CD14-positive monocyte (primary cell): Measurements from ENCODE around the gene TMEM107. TPM values are rescaled to one million over a fixed set of nuclear protein-coding genes. Genes with fewer than 3 reads are reported as not detected.
A peak's percentile ranks its signal among the peaks of the same experiment; 100 is the strongest.

ENCODE experiments used
- DNase-seq, 3 donors: peaks; one replicate each; pipeline ENCODE4 v3.0.0-alpha.2; 2011 to 2022
- H2AFZ ChIP-seq: 2 replicates; pipeline ENCODE4 v1.6.0; 2012; ENCODE audit warnings: mild to moderate bottlenecking, low read depth, low read length, inconsistent platforms; ENCODE audit not compliant: insufficient read depth, poor library complexity, severe bottlenecking
- H3K27ac ChIP-seq, 2 donors: 1 replicate in 1 of 2; 2 replicates in 1 of 2; pipeline ENCODE4 v1.5.1; 2012 to 2013; ENCODE audit warnings: low read length in 2 of 2, control low read depth in 1 of 2, inconsistent platforms in 1 of 2, low read depth in 1 of 2, mild to moderate bottlenecking in 1 of 2
- H3K27me3 ChIP-seq, 2 donors: one replicate each; pipeline versions ENCODE4 v1.6.0 to v1.6.1; 2011 to 2013; ENCODE audit warnings: low read length in 2 of 2; ENCODE audit not compliant: control insufficient read depth in 2 of 2, insufficient read depth in 2 of 2
- H3K36me3 ChIP-seq, 2 donors: replicated peaks in 1 of 2; 1 replicate in 1 of 2; 2 replicates in 1 of 2; pipeline versions ENCODE4 v1.5.1 to v1.6.1; 2012 to 2013; ENCODE audit warnings: low read length in 2 of 2, control low read depth in 1 of 2, inconsistent platforms in 1 of 2, mild to moderate bottlenecking in 1 of 2; ENCODE audit not compliant: insufficient read depth in 2 of 2, control insufficient read depth in 1 of 2
- H3K4me1 ChIP-seq, 2 donors: 1 replicate in 1 of 2; 2 replicates in 1 of 2; pipeline versions ENCODE4 v1.5.1 to v1.6.1; 2012 to 2013; ENCODE audit warnings: low read length in 2 of 2, control low read depth in 1 of 2, inconsistent platforms in 1 of 2, mild to moderate bottlenecking in 1 of 2, moderate library complexity in 1 of 2; ENCODE audit not compliant: insufficient read depth in 2 of 2, control insufficient read depth in 1 of 2
- H3K4me2 ChIP-seq: replicated peaks from 2 replicates; pipeline ENCODE3; 2012; ENCODE audit warnings: low read length, moderate library complexity, mild to moderate bottlenecking; ENCODE audit not compliant: poor library complexity, severe bottlenecking; ENCODE audit errors: extremely low read depth
- H3K4me3 ChIP-seq, 3 experiments: fragments of 200-600 bp in 1 of 3; sonication (generic) in 1 of 3; replicated peaks in 1 of 3; 1 replicate in 2 of 3; 2 replicates in 1 of 3; pipeline ENCODE4 v1.5.1; 2011 to 2013; ENCODE audit warnings: low read length in 3 of 3, mild to moderate bottlenecking in 3 of 3, control low read depth in 2 of 3, low read depth in 2 of 3, inconsistent platforms in 1 of 3, moderate library complexity in 1 of 3
- H3K79me2 ChIP-seq: 2 replicates; pipeline ENCODE4 v1.6.0; 2012; ENCODE audit warnings: mild to moderate bottlenecking, control low read depth, inconsistent platforms, low read length, moderate library complexity; ENCODE audit not compliant: insufficient read depth
- H3K9ac ChIP-seq: 2 replicates; pipeline ENCODE4 v1.6.0; 2017; ENCODE audit warnings: low read length, mild to moderate bottlenecking; ENCODE audit not compliant: insufficient read depth, poor library complexity, severe bottlenecking
- H3K9me3 ChIP-seq, 2 donors: replicated peaks in 1 of 2; 1 replicate in 1 of 2; 2 replicates in 1 of 2; pipeline versions ENCODE4 v1.5.1 to v1.6.1; 2012 to 2013; ENCODE audit warnings: low read length in 2 of 2, control low read depth in 1 of 2; ENCODE audit not compliant: control insufficient read depth in 1 of 2, insufficient read depth in 1 of 2
- H4K20me1 ChIP-seq: 2 replicates; pipeline ENCODE4 v1.6.0; 2012; ENCODE audit warnings: mild to moderate bottlenecking, low read length, control low read depth, moderate library complexity; ENCODE audit not compliant: insufficient read depth
- H3K27ac Mint-ChIP-seq, 7 donors: one replicate each; pipeline ENCODE4 v1.8.0; 2020; ENCODE audit warnings: mild to moderate bottlenecking in 7 of 7, mixed read lengths in 7 of 7, moderate library complexity in 6 of 7, inconsistent platforms in 2 of 7
- H3K27me3 Mint-ChIP-seq, 3 donors: one replicate each; pipeline ENCODE4 v1.8.0; 2021 to 2022; ENCODE audit warnings: low read depth in 3 of 3, mild to moderate bottlenecking in 3 of 3, mixed read lengths in 3 of 3, moderate library complexity in 3 of 3, inconsistent platforms in 1 of 3
- H3K36me3 Mint-ChIP-seq, 2 donors: one replicate each; pipeline ENCODE4 v1.8.0; 2020; ENCODE audit warnings: mixed read lengths in 2 of 2, inconsistent platforms in 1 of 2, mild to moderate bottlenecking in 1 of 2
- H3K4me1 Mint-ChIP-seq: one replicate; pipeline ENCODE4 v1.8.0; 2020; ENCODE audit warnings: mild to moderate bottlenecking, mixed read lengths
- H3K4me3 Mint-ChIP-seq, 2 donors: one replicate each; pipeline ENCODE4 v1.8.0; 2020; ENCODE audit warnings: mild to moderate bottlenecking in 2 of 2, mixed read lengths in 2 of 2, moderate library complexity in 1 of 2
- H3K9me3 Mint-ChIP-seq, 7 donors: one replicate each; pipeline ENCODE4 v1.8.0; 2020 to 2022; ENCODE audit warnings: mixed read lengths in 7 of 7, mild to moderate bottlenecking in 6 of 7, moderate library complexity in 6 of 7, inconsistent platforms in 2 of 7
- WGBS: methylation state at CpG from one replicate; pipeline ENCODE4 v1.1.5; 2013; ENCODE audit warnings: missing lambda C conversion rate; ENCODE audit not compliant: insufficient coverage; 5-methylcytosine and 5-hydroxymethylcytosine counted together
- intact Hi-C, 2 donors: fragments of 100-400 bp; cut with micrococcal nuclease; formaldehyde crosslinking; loops; one replicate each; pipeline versions ENCODE4 v1.15.0 to v1.15.1; 2023
- polyA plus RNA-seq, 3 donors: library from polyadenylated mRNA; depleted of rRNA in 1 of 3; unstranded in 2 of 3; stranded (reverse) in 1 of 3; fragments of 300-500 nt in 2 of 3; fragments of >200 nt in 1 of 3; fragmentation: Illumina TruSeq in 2 of 3; gene quantifications; 1 replicate in 2 of 3; 2 replicates in 1 of 3; pipeline ENCODE4 v1.2.3, GENCODE V29; 2012 to 2021
- TF ChIP-seq, protein P1 (sequence below): fragments of 200-600 bp; IDR thresholded peaks from one replicate; pipeline ENCODE4 v1.8.0; 2022; ENCODE audit warnings: antibody characterized with exemption, mild to moderate bottlenecking

Gene TMEM107
- polyA plus RNA-seq, 3 donors: 20.5 to 37.4 (median 31.4) TPM

DNA sequence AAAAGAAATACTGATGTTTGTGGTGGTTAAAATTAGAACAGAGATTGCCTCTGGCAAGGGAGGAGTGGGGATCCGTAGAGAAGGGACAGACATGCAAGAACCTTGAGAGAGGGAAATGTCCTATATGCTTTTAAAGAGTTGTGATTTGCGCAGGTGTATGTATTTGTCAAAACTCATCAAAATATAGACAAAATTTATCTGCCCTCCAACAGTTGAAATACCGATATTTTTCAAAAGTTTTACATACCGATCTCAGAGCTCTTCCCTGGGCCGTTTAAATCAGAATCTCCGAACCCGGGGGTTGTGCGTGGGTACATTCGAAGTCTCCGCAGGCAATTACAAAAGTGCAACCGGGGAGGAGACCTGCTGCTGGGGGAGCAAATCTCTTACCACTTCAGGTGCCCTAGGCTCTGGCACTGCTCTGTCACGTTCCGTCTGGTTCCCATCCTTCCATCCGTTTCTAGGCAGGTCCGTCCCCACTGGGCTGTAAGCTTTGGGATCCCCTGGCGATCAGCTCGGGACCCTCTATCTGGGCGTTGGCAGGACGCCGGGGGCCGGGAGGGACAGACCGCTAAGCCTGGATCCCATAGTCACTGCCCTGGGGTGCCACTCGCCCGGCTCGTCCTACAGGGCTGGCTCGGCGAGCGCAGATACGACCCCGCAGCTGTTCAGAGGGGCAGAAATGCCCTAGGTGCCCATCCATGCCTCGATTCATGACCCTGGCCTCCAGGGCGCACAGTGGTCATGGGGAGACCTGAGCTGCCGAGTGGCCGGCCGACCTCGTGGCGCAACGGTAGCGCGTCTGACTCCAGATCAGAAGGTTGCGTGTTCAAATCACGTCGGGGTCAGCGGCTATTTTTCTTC lies 9.6 kb upstream of the TMEM107 start:
- peak overlapping the region; percentile 46 to 61 for H3K27ac ChIP-seq
- peaks cover 23% of the 10 kb centered on the region for H3K79me2 ChIP-seq
- H3K9me3 ChIP-seq: no peaks in the 10 kb centered on the region
- H4K20me1 ChIP-seq: peaks cover 28% of the 10 kb centered on the region
- intact Hi-C loops: loop anchor here (1.0 to 10.0 kb wide), 6 partner anchors 10 to 67 kb away; partner anchors contain the start of genes ALOXE3 (in 1 of the 2), CTC1 (in 1 of the 2), HES7 (in 1 of the 2) and PER1 (in 1 of the 2)
- H3K4me3 ChIP-seq: peak overlapping the region; percentile 51 to 90 (median 63)
- Mint-ChIP-seq H3K4me1 (peaks cover 14% of the 10 kb centered on the region), H3K27me3 (peaks cover 5 to 11% (median 10%) of the 10 kb centered on the region in 3 donors), H3K27ac (no peak overlapping the region), H3K36me3 (no peaks in the 10 kb centered on the region), H3K4me3 (no peak overlapping the region), H3K9me3 (peaks cover 0 to 3% (median 0%) of the 10 kb centered on the region in 7 donors)
- peaks cover 43 to 54% of the 10 kb centered on the region in 2 donors for H3K4me1 ChIP-seq
- under 1% methylated on average over 40 of the region's 44 CpGs for WGBS
- H3K36me3 ChIP-seq: no peaks in the 10 kb centered on the region
- H2AFZ ChIP-seq: peak overlapping the region; percentile 79
- TF ChIP-seq, protein P1, sequence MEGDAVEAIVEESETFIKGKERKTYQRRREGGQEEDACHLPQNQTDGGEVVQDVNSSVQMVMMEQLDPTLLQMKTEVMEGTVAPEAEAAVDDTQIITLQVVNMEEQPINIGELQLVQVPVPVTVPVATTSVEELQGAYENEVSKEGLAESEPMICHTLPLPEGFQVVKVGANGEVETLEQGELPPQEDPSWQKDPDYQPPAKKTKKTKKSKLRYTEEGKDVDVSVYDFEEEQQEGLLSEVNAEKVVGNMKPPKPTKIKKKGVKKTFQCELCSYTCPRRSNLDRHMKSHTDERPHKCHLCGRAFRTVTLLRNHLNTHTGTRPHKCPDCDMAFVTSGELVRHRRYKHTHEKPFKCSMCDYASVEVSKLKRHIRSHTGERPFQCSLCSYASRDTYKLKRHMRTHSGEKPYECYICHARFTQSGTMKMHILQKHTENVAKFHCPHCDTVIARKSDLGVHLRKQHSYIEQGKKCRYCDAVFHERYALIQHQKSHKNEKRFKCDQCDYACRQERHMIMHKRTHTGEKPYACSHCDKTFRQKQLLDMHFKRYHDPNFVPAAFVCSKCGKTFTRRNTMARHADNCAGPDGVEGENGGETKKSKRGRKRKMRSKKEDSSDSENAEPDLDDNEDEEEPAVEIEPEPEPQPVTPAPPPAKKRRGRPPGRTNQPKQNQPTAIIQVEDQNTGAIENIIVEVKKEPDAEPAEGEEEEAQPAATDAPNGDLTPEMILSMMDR: no peak
- peak overlapping the region; percentile 96 for H3K4me2 ChIP-seq
- DNase-seq: peak; percentile 79 to 82 (median 81)
- no peaks in the 10 kb centered on the region for H3K27me3 ChIP-seq
- peak overlapping the region; percentile 52 for H3K9ac ChIP-seq

- H3K79me2 ChIP-seq: peaks cover 19% of the 10 kb centered on the region
- H3K9ac ChIP-seq: peak overlapping the region; percentile 67
- no peaks in the 10 kb centered on the region for H4K20me1 ChIP-seq
- H3K27me3 ChIP-seq: no peaks in the 10 kb centered on the region
- Mint-ChIP-seq H3K4me1 (peaks cover 44% of the 10 kb centered on the region), H3K9me3 (no peaks in the 10 kb centered on the region), H3K27me3 (peaks cover 2 to 5% (median 5%) of the 10 kb centered on the region in 3 donors), H3K4me3 (peak overlapping the region; percentile 91 to 96), H3K36me3 (no peaks in the 10 kb centered on the region), H3K27ac (peak overlapping the region in 5 of 7 donors; percentile 33 to 95 (median 85))
- H3K4me2 ChIP-seq: peak overlapping the region; percentile 92
- no peaks in the 10 kb centered on the region for H3K9me3 ChIP-seq
- peak overlapping the region in 1 of 3 experiments; percentile 80 for H3K4me3 ChIP-seq
- TF ChIP-seq, protein P1: no peak
- WGBS: 97% methylated on average over 16 of the region's 19 CpGs
- H3K4me1 ChIP-seq: peaks cover 31 to 46% of the 10 kb centered on the region in 2 donors
- no peak overlapping the region for H3K27ac ChIP-seq
- no peak for DNase-seq
- intact Hi-C loops: loop anchor here in 1 of 2 donors (1.0 kb wide), 1 partner anchor 8 kb away; no protein-coding TSS in a partner anchor
- no peaks in the 10 kb centered on the region for H3K36me3 ChIP-seq
- H2AFZ ChIP-seq: peak overlapping the region; percentile 96
Observed at GRCh38 chr17:8176998-8177731, 985 bp upstream of the TMEM107 start.
